ENCODE measurements around the gene TUBA3E.
A peak's percentile ranks its signal among the peaks of the same experiment; 100 is the strongest.
"Not testable (repeated sequence)": the region's sequence is repeated elsewhere in the genome, so short reads cannot be mapped to it uniquely, and the experiment has no call there.

GRCh38 chr2:130181880-130182682 is 16.2 kb downstream of the TUBA3E start, which contains the start of gene MZT2B:
- peak; percentile 55 for TF ChIP-seq CTCF (IDR thresholded peaks at IDR 0.05; ENCODE audit: low read depth, low read length, poor library complexity, severe bottlenecking)
- TF ChIP-seq EZH2phosphoT487 (IDR thresholded peaks at IDR 0.05; ENCODE audit: borderline replicate concordance, low read length), result not testable (repeated sequence)

Measured in DOHH2 (cell line).